NCI-H2029 treated with DMSO at 0.1 percent for 48 hours (cell line): ENCODE results near the gene SLC25A31.

Experiments used
- DNase-seq: peaks from one replicate; lab custom pipeline; 2025; lab: John Stamatoyannopoulos, UW

SLC25A31 gene

GRCh38 chr4:127730142-127730913 is at the start of gene SLC25A31:
Gene SLC25A31 (plus strand): TSS chr4:127730400. CDS start chr4:127730546, 146 bp downstream.
- DNase-seq, result no peak

GRCh38 chr4:127685292-127685691 is 44.9 kb upstream of the SLC25A31 start:
- DNase-seq, result no peak

GRCh38 chr4:127686658-127687057 is 43.5 kb upstream of the SLC25A31 start:
- no peak for DNase-seq

- DNase-seq, result no peak
These were observed 42.6 kb upstream of the SLC25A31 start for GRCh38 chr4:127687580-127687979.

- DNase-seq, result no peak
These were observed 31.4 kb upstream of the SLC25A31 start for GRCh38 chr4:127698789-127699200.

GRCh38 chr4:127708985-127709384 is 21.2 kb upstream of the SLC25A31 start:
- DNase-seq, result peak; percentile 5

GRCh38 chr4:127709456-127709855 is 20.7 kb upstream of the SLC25A31 start:
- no peak for DNase-seq

GRCh38 chr4:127731406-127731805 is 1.2 kb downstream of the SLC25A31 start:
- no peak for DNase-seq

- peak; percentile 27 for DNase-seq
These were observed 2.6 kb downstream of the SLC25A31 start for GRCh38 chr4:127732623-127733328.

- DNase-seq, result no peak
These were observed 4.8 kb downstream of the SLC25A31 start for GRCh38 chr4:127734976-127735375.

GRCh38 chr4:127737295-127737694 is 7.1 kb downstream of the SLC25A31 start:
- DNase-seq, result no peak

GRCh38 chr4:127741247-127741646 is 11.0 kb downstream of the SLC25A31 start:
- no peak for DNase-seq

- DNase-seq, result no peak
These were observed 17.7 kb downstream of the SLC25A31 start for GRCh38 chr4:127747883-127748282.

GRCh38 chr4:127748957-127749356 is 18.8 kb downstream of the SLC25A31 start:
- DNase-seq, result no peak

- DNase-seq, result no peak
These were observed 26.7 kb downstream of the SLC25A31 start for GRCh38 chr4:127756906-127757305.

- no peak for DNase-seq
These were observed 29.1 kb downstream of the SLC25A31 start for GRCh38 chr4:127759228-127759820.

- DNase-seq, result no peak
These were observed 29.7 kb downstream of the SLC25A31 start for GRCh38 chr4:127759893-127760292.

- DNase-seq, result no peak
These were observed 41.5 kb downstream of the SLC25A31 start for GRCh38 chr4:127771535-127772275.

- DNase-seq, result no peak
These were observed 42.8 kb downstream of the SLC25A31 start for GRCh38 chr4:127772769-127773671.

GRCh38 chr4:127775843-127776242 is 45.6 kb downstream of the SLC25A31 start:
- no peak for DNase-seq

GRCh38 chr4:127776620-127777019 is 46.4 kb downstream of the SLC25A31 start:
- no peak for DNase-seq
